GM12891 (cell line): ENCODE results near the gene RCCD1.
"Not testable (repeated sequence)": the region's sequence is repeated elsewhere in the genome, so short reads cannot be mapped to it uniquely, and the experiment has no call there.

Source experiments
- DNase-seq: peaks from one replicate; pipeline ENCODE4 v3.0.0; 2011; ENCODE audit warnings: low spot score; ENCODE audit not compliant: insufficient read length
- FAIRE-seq: peaks from 2 replicates; lab custom pipeline; 2011; peaks lifted over from hg19 to GRCh38; lab: Jason Lieb, UNC
- PAX5 ChIP-seq: IDR thresholded peaks from 2 replicates; pipeline ENCODE4 v1.6.1; 2011; ENCODE audit warnings: low read length, moderate library complexity, mild to moderate bottlenecking; ENCODE audit not compliant: insufficient read depth, severe bottlenecking
- POLR2A ChIP-seq: IDR thresholded peaks from 2 replicates; pipeline ENCODE4 v1.6.1; 2011; ENCODE audit warnings: low read depth, low read length, control low read depth
- POLR2AphosphoS5 ChIP-seq: IDR thresholded peaks from 2 replicates; pipeline ENCODE4 v1.6.1; 2011; ENCODE audit warnings: low read depth, low read length, control low read depth
- POU2F2 ChIP-seq: IDR thresholded peaks from 2 replicates; pipeline ENCODE4 v1.6.1; 2011; ENCODE audit warnings: low read depth, mild to moderate bottlenecking, control low read depth, low read length, moderate library complexity
- SPI1 ChIP-seq: IDR thresholded peaks from 2 replicates; pipeline ENCODE4 v1.6.1; 2011; ENCODE audit warnings: low read depth, low read length, control low read depth
- TAF1 ChIP-seq: IDR thresholded peaks from 2 replicates; pipeline ENCODE4 v1.6.1; 2011; ENCODE audit warnings: low read depth, low read length, control low read depth

RCCD1 gene

DNA sequence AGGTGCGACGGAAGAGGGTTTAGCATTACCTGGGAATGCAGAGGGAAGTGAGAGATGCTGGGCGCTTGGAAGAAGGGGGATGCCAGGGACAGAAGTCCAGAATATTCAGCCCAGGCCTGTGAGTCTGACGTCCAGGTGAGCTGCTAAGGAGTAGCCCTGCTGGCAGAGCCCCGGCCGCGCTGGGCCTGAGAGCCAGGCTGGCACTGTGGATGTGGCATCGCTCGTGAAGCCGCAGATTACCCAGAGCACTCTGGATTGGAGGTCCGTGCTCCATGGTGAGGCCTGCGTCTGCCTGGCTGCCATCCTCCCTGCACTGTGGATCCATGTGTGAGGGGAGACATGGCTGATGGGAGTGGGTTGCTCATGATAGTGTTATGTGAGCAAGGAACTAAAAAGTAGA lies 37.1 kb upstream of the RCCD1 start:
- no peak for DNase-seq
- TF ChIP-seq POLR2A (no peak), PAX5 (no peak), POLR2AphosphoS5 (no peak), TAF1 (no peak), POU2F2 (no peak), SPI1 (no peak)
- no peak for FAIRE-seq

DNA sequence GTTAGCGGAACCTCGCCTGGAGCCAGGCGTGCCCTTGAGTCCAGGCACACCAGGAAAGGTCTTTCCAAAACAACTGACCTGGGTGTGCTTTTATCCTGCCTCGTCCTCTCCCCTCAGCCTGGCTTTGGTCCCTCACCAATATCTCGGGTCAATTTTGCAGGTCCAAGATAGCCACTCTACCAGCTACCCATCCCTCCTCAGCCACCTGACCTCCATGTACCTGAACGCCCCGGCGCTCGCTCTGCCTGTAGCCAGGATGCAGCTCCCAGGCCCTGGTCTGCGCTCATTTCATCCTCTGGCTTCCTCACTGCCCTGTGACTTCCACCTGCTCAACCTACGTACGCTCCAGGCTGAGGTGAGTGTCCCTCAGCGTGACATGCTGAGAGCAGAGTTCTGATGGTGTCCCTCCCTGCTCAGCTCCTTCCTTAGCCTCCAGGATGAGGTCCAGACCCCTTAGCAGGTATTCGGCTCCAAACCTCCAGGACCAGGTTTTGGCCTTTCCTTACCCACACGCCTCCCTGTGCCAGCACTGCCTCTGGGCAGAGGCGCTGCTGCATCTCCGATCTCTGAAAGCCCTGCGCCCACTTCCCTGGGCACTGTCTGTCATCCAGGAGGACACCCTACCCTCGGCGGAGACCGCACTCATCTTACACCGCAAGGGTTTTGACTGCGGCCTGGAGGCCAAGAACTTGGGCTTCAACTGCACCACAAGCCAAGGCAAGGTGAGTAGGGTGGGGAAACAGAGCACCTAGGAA lies 36.5 kb upstream of the RCCD1 start:
- no peak for TF ChIP-seq SPI1
- no peak for TF ChIP-seq POU2F2
- TF ChIP-seq POLR2A, result no peak
- no peak for TF ChIP-seq TAF1
- TF ChIP-seq PAX5, result no peak
- DNase-seq, result no peak
- no peak for FAIRE-seq

DNA sequence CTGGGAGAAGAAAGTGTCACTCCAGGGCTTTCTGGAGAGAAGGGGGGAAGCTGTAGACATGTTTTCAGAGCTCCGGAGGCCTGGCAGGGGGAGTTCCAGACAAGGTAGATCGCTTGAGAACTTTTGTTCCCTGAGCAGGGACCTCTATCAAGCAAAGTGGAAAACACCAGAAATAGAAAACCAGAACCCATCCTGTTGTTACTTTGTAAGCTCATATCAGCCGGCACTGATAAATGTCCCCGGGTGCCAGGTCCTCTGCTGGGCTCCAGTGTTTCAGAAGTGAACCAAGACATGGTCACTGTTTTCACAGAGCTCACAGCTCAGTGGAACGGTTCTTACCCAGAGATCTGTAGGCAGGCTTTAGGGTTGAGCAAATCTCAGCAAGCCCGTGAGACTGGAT lies 35.8 kb upstream of the RCCD1 start:
- TF ChIP-seq TAF1 (no peak), PAX5 (no peak), POU2F2 (no peak), POLR2A (no peak), POLR2AphosphoS5 (no peak), SPI1 (no peak)
- FAIRE-seq (no peak), DNase-seq (no peak)

DNA sequence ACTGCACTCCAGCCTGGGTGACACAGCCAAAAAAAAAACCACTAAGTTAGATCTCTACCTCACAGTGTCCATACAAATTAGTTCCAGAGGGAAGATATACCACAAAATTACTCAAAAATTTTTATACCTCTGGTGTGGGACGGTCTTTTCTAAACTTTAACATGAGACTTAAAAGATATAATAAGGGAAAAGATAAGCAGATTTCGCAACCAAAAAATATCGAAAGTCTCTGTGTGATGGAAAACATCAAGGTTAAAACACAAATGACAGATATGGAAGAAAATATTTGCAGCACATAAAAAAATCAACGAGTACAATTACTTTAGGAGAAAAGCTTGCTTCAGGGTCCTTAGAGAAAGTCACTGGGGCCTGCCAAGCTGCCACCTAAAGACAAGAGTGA lies 32.8 kb upstream of the RCCD1 start:
- FAIRE-seq, result no peak
- DNase-seq, result no peak
- TF ChIP-seq POLR2A, result no peak
- TF ChIP-seq TAF1, result no peak
- no peak for TF ChIP-seq POU2F2
- TF ChIP-seq SPI1, result no peak
- no peak for TF ChIP-seq POLR2AphosphoS5
- no peak for TF ChIP-seq PAX5

DNA sequence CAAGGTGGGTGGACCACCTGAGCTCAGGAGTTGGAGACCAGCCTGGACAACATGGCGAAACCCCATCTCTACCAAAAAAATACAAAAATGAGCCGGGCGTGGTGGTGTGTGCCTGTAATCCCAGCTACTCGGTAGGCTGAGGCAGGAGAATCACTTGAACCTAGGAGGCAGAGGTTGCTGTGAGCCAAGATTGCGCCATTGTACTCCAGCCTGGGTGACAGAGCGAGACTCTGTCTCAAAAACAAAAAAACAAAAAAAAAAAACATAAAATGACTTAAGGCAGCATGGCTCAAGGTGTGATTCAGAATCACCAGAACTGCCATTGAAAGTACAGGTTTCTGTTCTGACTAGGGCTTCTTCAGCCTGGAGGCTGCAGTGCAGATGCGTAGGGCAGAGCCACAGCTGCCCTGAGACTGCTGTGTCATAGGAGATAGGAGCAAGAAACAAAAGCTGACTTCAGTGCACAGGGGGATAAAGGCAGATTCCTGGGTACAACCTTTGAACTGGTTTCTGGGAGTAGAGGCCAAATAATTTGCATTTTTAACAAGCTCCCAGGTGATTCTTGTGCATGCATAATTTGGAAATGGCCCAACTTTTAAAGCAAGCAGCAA lies 31.9 kb upstream of the RCCD1 start:
- not testable (repeated sequence) for DNase-seq
- FAIRE-seq, result peak; percentile 64

DNA sequence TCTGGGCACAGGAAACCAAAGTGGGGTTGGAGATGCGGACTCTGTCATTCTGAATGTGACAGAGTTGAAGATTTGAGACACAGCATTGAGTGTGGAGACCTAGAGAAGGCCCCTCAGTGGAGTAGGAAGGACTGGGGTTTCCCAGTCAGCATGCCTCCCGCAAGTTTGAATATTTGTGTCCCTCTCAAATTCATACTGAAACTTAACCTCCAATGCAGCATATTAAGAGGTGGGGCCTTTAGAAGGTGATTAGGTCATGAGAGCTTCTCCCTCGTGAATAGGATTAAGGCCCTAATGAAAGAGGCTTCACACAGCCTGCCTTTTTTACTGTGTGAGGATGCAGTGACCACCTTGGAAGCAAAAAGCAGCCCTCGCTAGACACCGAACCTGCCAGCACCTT lies 30.3 kb upstream of the RCCD1 start:
- FAIRE-seq, result peak; percentile 88
- DNase-seq, result peak; percentile 57
- TF ChIP-seq POU2F2, result peak; percentile 88
- TF ChIP-seq TAF1, result no peak

DNA sequence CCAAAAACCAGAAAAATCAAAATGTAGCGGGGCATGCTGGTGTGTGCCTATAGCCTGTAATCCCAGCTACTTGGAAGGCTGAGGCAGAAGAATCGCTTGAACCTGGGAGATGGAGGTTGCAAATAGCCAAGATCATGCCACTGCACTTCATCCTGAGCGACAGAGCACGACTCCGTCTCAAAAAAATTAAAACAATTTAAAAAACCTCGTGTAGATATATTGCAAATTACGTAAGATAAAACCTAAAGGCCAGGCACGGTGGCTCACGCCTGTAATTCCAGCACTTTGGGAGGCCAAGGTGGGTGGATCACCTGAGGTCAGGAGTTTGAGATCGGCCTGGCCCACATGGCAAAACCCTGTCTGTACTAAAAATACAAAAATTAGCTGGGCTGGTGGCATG lies 27.9 kb upstream of the RCCD1 start:
- not testable (repeated sequence) for DNase-seq, FAIRE-seq

DNA sequence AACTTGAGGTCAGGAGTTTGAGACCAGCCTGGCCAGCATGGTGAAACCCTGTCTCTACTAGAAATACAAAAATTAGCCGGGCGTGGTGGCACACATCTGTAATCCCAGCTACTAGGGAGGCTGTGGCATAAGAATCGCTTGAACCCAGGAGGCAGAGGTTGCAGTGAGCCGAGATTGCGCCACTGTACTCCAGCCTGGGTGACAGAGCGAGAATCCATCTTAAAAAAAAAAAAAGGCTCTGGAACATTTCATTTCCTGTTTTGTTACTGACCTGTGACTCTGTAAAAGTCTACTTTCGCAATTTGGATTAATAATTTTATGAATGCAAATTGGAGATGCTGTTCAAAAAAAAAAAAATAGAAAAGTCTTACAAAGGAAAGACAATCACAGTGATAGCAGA lies 26.6 kb upstream of the RCCD1 start:
- not testable (repeated sequence) for DNase-seq, FAIRE-seq

DNA sequence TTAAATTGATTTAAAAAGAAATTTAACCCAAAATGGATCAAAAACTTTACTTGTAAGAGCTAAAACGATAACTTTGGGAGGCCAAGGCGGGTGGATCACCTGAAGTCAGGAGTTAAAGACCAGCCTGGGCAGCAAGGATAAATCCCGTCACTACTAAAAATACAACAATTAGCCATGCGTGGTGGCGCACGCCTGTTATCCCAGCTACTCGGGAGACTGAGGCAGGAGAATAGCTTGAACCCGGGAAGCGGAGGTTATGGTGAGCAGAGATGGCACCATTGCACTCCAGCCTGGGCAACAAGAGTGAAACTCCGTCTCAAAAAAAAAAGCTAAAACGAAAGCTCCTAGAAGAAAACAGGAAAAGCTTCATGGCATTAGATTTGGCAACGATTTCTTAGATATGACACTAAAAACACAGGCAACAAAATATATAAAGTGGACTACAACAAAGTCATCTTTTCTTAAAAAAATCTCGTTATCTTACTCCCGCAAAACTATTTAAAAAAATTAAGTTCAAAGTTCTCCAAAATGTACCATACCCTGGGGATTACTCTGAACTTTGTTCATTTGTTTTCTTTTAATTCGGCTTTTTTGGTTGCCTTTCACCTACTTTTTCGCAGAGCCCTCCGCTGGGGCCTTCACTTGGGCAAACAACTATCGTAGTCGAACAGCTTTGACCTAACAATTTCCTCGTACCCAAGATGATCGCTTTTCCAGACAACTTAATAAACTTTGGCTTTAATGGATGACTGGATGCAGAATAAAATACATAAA lies 25.3 kb upstream of the RCCD1 start:
- TF ChIP-seq POLR2A, result no peak
- no peak for TF ChIP-seq SPI1
- TF ChIP-seq PAX5, result no peak
- TF ChIP-seq TAF1, result no peak
- no peak for TF ChIP-seq POLR2AphosphoS5
- no peak for TF ChIP-seq POU2F2
- DNase-seq, result no peak
- FAIRE-seq, result no peak

DNA sequence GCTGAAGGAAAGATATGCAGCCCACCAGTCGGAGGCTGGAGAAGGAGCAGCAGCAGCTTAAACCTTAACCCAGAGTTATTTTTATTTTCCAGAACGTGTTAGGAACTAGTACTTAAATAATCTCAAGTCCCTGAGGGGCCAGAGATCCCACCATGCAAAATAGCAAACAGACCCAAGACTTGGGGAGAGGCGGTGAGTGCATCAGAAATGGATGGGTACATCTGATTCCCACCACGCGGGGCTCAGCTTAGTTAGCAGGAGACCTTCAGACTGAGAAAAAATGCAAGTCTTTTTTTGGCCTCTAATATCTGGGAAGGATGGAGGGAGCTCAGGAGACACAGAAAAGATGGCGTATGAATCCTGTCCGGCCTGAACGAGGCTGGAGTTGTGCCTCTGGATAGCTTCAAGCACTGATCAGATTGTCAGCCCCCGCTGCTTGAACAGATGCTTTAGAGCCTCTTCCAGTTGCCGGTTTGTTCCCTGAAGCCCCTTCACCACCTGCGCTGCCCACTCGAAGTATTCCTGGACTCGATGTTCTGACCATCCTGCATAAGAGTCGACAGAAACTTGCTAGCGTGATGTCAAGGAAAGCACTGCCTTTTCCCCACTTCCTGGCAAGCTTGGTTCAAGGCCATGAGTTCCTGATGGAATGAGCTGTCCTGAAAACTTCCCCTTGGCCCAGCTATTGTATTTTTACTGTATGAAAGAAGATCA lies 23.7 kb upstream of the RCCD1 start:
- TF ChIP-seq POLR2A, result no peak
- TF ChIP-seq PAX5, result no peak
- no peak for TF ChIP-seq SPI1
- TF ChIP-seq POLR2AphosphoS5, result no peak
- no peak for TF ChIP-seq POU2F2
- TF ChIP-seq TAF1, result no peak
- no peak for FAIRE-seq
- DNase-seq, result no peak
